IMR-90 (cell line): ENCODE measurements around the gene GCDH. TPM values are rescaled to one million over a fixed set of nuclear protein-coding genes. Genes with fewer than 3 reads are reported as not detected.

Experiments used
- MAZ ChIP-seq: IDR thresholded peaks from 2 replicates; pipeline ENCODE4 v1.6.1; 2012; ENCODE audit warnings: low read depth, mild to moderate bottlenecking, low read length, improper control_type of control experiment, moderate library complexity, borderline replicate concordance
- RFX5 ChIP-seq: IDR thresholded peaks from 2 replicates; pipeline ENCODE4 v1.8.0; 2012; ENCODE audit warnings: low read depth, mild to moderate bottlenecking, low read length, moderate library complexity
- microRNA-seq, 2 experiments: library from miRNA; stranded (forward) in 1 of 2; unstranded in 1 of 2; fragments of 10-50 nt in 1 of 2; fragments of <30 nt in 1 of 2; gene quantifications in 1 of 2; microRNA quantifications in 1 of 2; one replicate each; pipeline versions ENCODE3 to v1.1.0; 2013 to 2020; ENCODE audit not compliant: insufficient read depth in 1 of 2, insufficient read length in 1 of 2, unreplicated experiment in 1 of 2
- polyA plus RNA-seq, 3 experiments: library from polyadenylated mRNA; depleted of rRNA; stranded (reverse); fragments of >200 nt; gene quantifications; 2 replicates each; pipeline ENCODE4 v1.2.3, GENCODE V29; 2012; ENCODE audit warnings: low replicate concordance in 1 of 3
- small RNA-seq, 5 experiments: library from RNA; depleted of rRNA; stranded (forward); fragments of <200 nt; gene quantifications; one replicate each; pipeline ENCODE3, GENCODE V24; 2012
- total RNA-seq: library from RNA; depleted of rRNA; stranded (reverse); fragments of >200 nt; gene quantifications from 2 replicates; pipeline ENCODE4 v1.2.3, GENCODE V29; 2012; rRNA removed

GCDH gene
- total and polyA plus RNA-seq, 2 of the 4 experiments (the other 2 are of a cell fraction): 27.7 to 41.6 TPM

DNA sequence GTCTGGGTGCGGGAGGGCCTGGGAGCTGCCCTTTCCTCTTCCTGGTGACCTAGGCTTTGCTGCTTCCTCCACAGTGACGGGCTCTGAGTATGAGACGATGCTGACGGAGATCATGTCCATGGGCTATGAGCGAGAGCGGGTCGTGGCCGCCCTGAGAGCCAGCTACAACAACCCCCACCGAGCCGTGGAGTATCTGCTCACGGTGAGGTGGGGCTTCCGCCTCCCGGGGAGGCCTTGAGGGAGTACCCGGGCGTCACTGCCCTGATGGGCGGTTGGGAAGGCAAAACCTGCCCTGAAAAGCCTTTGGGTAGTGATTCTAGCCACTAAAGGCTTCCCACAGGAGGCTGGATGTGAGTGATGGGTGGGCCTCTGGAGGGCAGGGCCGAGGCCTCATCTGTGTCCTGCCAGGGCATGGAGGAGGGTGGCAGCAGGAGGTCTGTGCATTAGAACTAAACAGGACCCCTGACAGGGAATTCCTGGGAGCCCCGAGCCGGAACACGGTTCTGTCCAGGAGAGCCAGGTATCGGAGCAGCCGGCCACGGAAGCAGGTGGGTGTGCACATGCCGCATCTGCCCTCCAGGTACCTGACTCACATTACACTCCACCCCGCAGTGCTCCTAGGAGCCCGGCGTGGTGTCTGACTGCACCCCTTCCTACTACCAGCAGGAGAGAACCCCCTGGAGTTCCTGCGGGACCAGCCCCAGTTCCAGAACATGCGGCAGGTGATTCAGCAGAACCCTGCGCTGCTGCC is 57.8 kb downstream of the GCDH start (continued):
- TF ChIP-seq MAZ (no peak), RFX5 (no peak)

Small RNA genes within 50 kb of the gene (microRNA-seq; reads per million reads assigned to microRNA genes)
- 0 reads per million in 2 experiments for gene MIR5695
- gene MIR6515: 4.0 to 15.5 reads per million in 2 experiments
- gene MIR6794: 0 reads per million in 2 experiments

Small RNA genes within 50 kb of the gene (small RNA-seq; reads per million reads assigned to genes)
- 0 to 0.41 (median 0) reads per million in 5 experiments for gene MIR5695
- 0 to 7.5 (median 2.4) reads per million in 5 experiments for gene MIR6515
- gene MIR6794: 0 reads per million in 5 experiments

Other genes with a start within 250 kb of the GCDH start
- 10.4 and 10.6 TPM in 2 replicates for gene MAN2B1, start 224.4 kb upstream of the GCDH start, total RNA-seq
- gene MAN2B1, start 224.4 kb upstream of the GCDH start, polyA plus RNA-seq (2012; rRNA removed): 55.4 and 64.0 TPM in 2 replicates
- gene WDR83, start 224.4 kb upstream of the GCDH start, total RNA-seq: 5.3 and 5.9 TPM in 2 replicates
- gene WDR83, start 224.4 kb upstream of the GCDH start, polyA plus RNA-seq (2012; rRNA removed): 8.9 and 10.5 TPM in 2 replicates
- gene DHPS, start 209.3 kb upstream of the GCDH start, total RNA-seq: 73.3 and 82.8 TPM in 2 replicates
- gene DHPS, start 209.3 kb upstream of the GCDH start, polyA plus RNA-seq (2012; rRNA removed): 85.0 and 88.6 TPM in 2 replicates
- gene GNG14, start 203.2 kb upstream of the GCDH start, total RNA-seq: not detected in 2 replicates
- gene GNG14, start 203.2 kb upstream of the GCDH start, polyA plus RNA-seq (2012; rRNA removed): not detected in 2 replicates
- gene FBXW9, start 194.5 kb upstream of the GCDH start, total RNA-seq: 8.6 and 9.5 TPM in 2 replicates
- gene FBXW9, start 194.5 kb upstream of the GCDH start, polyA plus RNA-seq (2012; rRNA removed): 14.2 and 14.4 TPM in 2 replicates
- gene TNPO2, start 167.2 kb upstream of the GCDH start, total RNA-seq: 32.8 and 36.0 TPM in 2 replicates
- gene TNPO2, start 167.2 kb upstream of the GCDH start, polyA plus RNA-seq (2012; rRNA removed): 77.2 and 82.3 TPM in 2 replicates
- gene TRIR, start 156.5 kb upstream of the GCDH start, total RNA-seq: 99.2 and 113 TPM in 2 replicates
- gene TRIR, start 156.5 kb upstream of the GCDH start, polyA plus RNA-seq (2012; rRNA removed): 201 and 242 TPM in 2 replicates
- 111 and 129 TPM in 2 replicates for gene GET3, start 153.7 kb upstream of the GCDH start, total RNA-seq
- 152 and 178 TPM in 2 replicates for gene GET3, start 153.7 kb upstream of the GCDH start, polyA plus RNA-seq (2012; rRNA removed)
- not detected in 2 replicates for gene BEST2, start 139.4 kb upstream of the GCDH start, total RNA-seq
- not detected in 2 replicates for gene BEST2, start 139.4 kb upstream of the GCDH start, polyA plus RNA-seq (2012; rRNA removed)
- gene HOOK2, start 115.6 kb upstream of the GCDH start, total RNA-seq: 7.5 and 8.1 TPM in 2 replicates
- gene HOOK2, start 115.6 kb upstream of the GCDH start, polyA plus RNA-seq (2012; rRNA removed): 11.0 and 21.6 TPM in 2 replicates
- 20.8 and 32.8 TPM in 2 replicates for gene JUNB, start 99.7 kb upstream of the GCDH start, total RNA-seq
- 109 and 141 TPM in 2 replicates for gene JUNB, start 99.7 kb upstream of the GCDH start, polyA plus RNA-seq (2012; rRNA removed)
- 351 and 371 TPM in 2 replicates for gene PRDX2, start 89.4 kb upstream of the GCDH start, total RNA-seq
- 378 and 383 TPM in 2 replicates for gene PRDX2, start 89.4 kb upstream of the GCDH start, polyA plus RNA-seq (2012; rRNA removed)
- not detected in 2 replicates for gene THSD8, start 89.1 kb upstream of the GCDH start, total RNA-seq
- gene THSD8, start 89.1 kb upstream of the GCDH start, polyA plus RNA-seq (2012; rRNA removed): 0.68 and 0.90 TPM in 2 replicates
- 44.6 and 45.5 TPM in 2 replicates for gene RNASEH2A, start 84.6 kb upstream of the GCDH start, total RNA-seq
- gene RNASEH2A, start 84.6 kb upstream of the GCDH start, polyA plus RNA-seq (2012; rRNA removed): 34.9 and 39.4 TPM in 2 replicates
- gene RTBDN, start 56.6 kb upstream of the GCDH start, total RNA-seq: not detected in 2 replicates
- gene RTBDN, start 56.6 kb upstream of the GCDH start, polyA plus RNA-seq (2012; rRNA removed): 0.07 and 0.14 TPM in 2 replicates
- gene MAST1, start 52.6 kb upstream of the GCDH start, total RNA-seq: 0.28 and 1.1 TPM in 2 replicates
- gene MAST1, start 52.6 kb upstream of the GCDH start, polyA plus RNA-seq (2012; rRNA removed): 0.44 and 0.56 TPM in 2 replicates
- 6.4 and 9.5 TPM in 2 replicates for gene DNASE2, start 9.7 kb upstream of the GCDH start, total RNA-seq
- 31.1 and 32.0 TPM in 2 replicates for gene DNASE2, start 9.7 kb upstream of the GCDH start, polyA plus RNA-seq (2012; rRNA removed)
- not detected in 2 replicates for gene KLF1, start 4.0 kb upstream of the GCDH start, total RNA-seq
- not detected in 2 replicates for gene KLF1, start 4.0 kb upstream of the GCDH start, polyA plus RNA-seq (2012; rRNA removed)
- gene SYCE2, start 28.1 kb downstream of the GCDH start, total RNA-seq: under 0.01 and 0.36 TPM in 2 replicates
- gene SYCE2, start 28.1 kb downstream of the GCDH start, polyA plus RNA-seq (2012; rRNA removed): 0.19 and 0.50 TPM in 2 replicates
- 49.3 and 53.0 TPM in 2 replicates for gene FARSA, start 42.6 kb downstream of the GCDH start, total RNA-seq
- gene FARSA, start 42.6 kb downstream of the GCDH start, polyA plus RNA-seq (2012; rRNA removed): 75.9 and 80.9 TPM in 2 replicates
- 3,245 and 3,358 TPM in 2 replicates for gene CALR, start 47.4 kb downstream of the GCDH start, total RNA-seq
- 1,894 and 1,932 TPM in 2 replicates for gene CALR, start 47.4 kb downstream of the GCDH start, polyA plus RNA-seq (2012; rRNA removed)
- gene RAD23A, start 54.7 kb downstream of the GCDH start, total RNA-seq: 54.3 and 56.4 TPM in 2 replicates
- gene RAD23A, start 54.7 kb downstream of the GCDH start, polyA plus RNA-seq (2012; rRNA removed): 67.8 and 79.7 TPM in 2 replicates
- gene GADD45GIP1, start 66.1 kb downstream of the GCDH start, total RNA-seq: 13.3 and 22.5 TPM in 2 replicates
- 42.4 and 64.7 TPM in 2 replicates for gene GADD45GIP1, start 66.1 kb downstream of the GCDH start, polyA plus RNA-seq (2012; rRNA removed)
- gene DAND5, start 78.4 kb downstream of the GCDH start, total RNA-seq: not detected in 2 replicates
- 0.03 TPM in 1 of 2 replicates, not detected in the other for gene DAND5, start 78.4 kb downstream of the GCDH start, polyA plus RNA-seq (2012; rRNA removed)
- 10.0 and 10.2 TPM in 2 replicates for gene NFIX, start 104.3 kb downstream of the GCDH start, total RNA-seq
- 46.9 and 47.7 TPM in 2 replicates for gene NFIX, start 104.3 kb downstream of the GCDH start, polyA plus RNA-seq (2012; rRNA removed)
- 0.28 and 0.36 TPM in 2 replicates for gene LYL1, start 211.7 kb downstream of the GCDH start, total RNA-seq
- gene LYL1, start 211.7 kb downstream of the GCDH start, polyA plus RNA-seq (2012; rRNA removed): 0.39 and 0.63 TPM in 2 replicates
- 23.3 and 28.3 TPM in 2 replicates for gene TRMT1, start 225.6 kb downstream of the GCDH start, total RNA-seq
- gene TRMT1, start 225.6 kb downstream of the GCDH start, polyA plus RNA-seq (2012; rRNA removed): 56.0 and 62.1 TPM in 2 replicates
- gene NACC1, start 227.1 kb downstream of the GCDH start, total RNA-seq: 42.5 and 56.7 TPM in 2 replicates
- 181 and 243 TPM in 2 replicates for gene NACC1, start 227.1 kb downstream of the GCDH start, polyA plus RNA-seq (2012; rRNA removed)